NCI-H510A treated with DMSO at 0.1 percent for 48 hours (cell line): ENCODE data around the gene CLEC3B.
"Not testable (repeated sequence)": the region's sequence is repeated elsewhere in the genome, so short reads cannot be mapped to it uniquely, and the experiment has no call there.

ENCODE experiments used
- DNase-seq: peaks from one replicate; lab custom pipeline; 2025; lab: John Stamatoyannopoulos, UW

The CLEC3B gene

GRCh38 chr3:45026038-45026437, at the start of gene CLEC3B:
CLEC3B (plus strand) TSS chr3:45026303; CDS start chr3:45026363, 60 bp downstream.
- DNase-seq: no peak

- DNase-seq: no peak
Observed at GRCh38 chr3:44981220-44981619, 44.9 kb upstream of the CLEC3B start.

GRCh38 chr3:44981751-44982150, 44.4 kb upstream of the CLEC3B start:
- DNase-seq: no peak

GRCh38 chr3:44982817-44983216, 43.3 kb upstream of the CLEC3B start:
- DNase-seq: no peak

GRCh38 chr3:44983484-44983941, 42.6 kb upstream of the CLEC3B start:
- no peak for DNase-seq

GRCh38 chr3:44984335-44984734, 41.8 kb upstream of the CLEC3B start:
- DNase-seq: no peak

- not testable (repeated sequence) for DNase-seq
Observed at GRCh38 chr3:44986330-44986729, 39.8 kb upstream of the CLEC3B start.

- DNase-seq: no peak
Observed at GRCh38 chr3:44987332-44987731, 38.8 kb upstream of the CLEC3B start.

GRCh38 chr3:44988073-44988472, 38.0 kb upstream of the CLEC3B start:
- no peak for DNase-seq

GRCh38 chr3:44989141-44989540, 37.0 kb upstream of the CLEC3B start:
- DNase-seq: no peak

GRCh38 chr3:44989636-44990373, 36.3 kb upstream of the CLEC3B start:
- DNase-seq: no peak

GRCh38 chr3:44991326-44991725, 34.8 kb upstream of the CLEC3B start:
- no peak for DNase-seq

GRCh38 chr3:44992555-44993470, 33.3 kb upstream of the CLEC3B start:
- DNase-seq: no peak

GRCh38 chr3:44993471-44994205, 32.5 kb upstream of the CLEC3B start:
- no peak for DNase-seq

GRCh38 chr3:44995142-44995770, 30.8 kb upstream of the CLEC3B start:
- DNase-seq: no peak

GRCh38 chr3:44996556-44996969, 29.5 kb upstream of the CLEC3B start:
- no peak for DNase-seq

GRCh38 chr3:44999782-45000181, 26.3 kb upstream of the CLEC3B start:
- no peak for DNase-seq

GRCh38 chr3:45000823-45001222, 25.3 kb upstream of the CLEC3B start:
- no peak for DNase-seq

- DNase-seq: no peak
Observed at GRCh38 chr3:45001738-45002137, 24.4 kb upstream of the CLEC3B start.

- DNase-seq: no peak
Observed at GRCh38 chr3:45002139-45002660, 23.9 kb upstream of the CLEC3B start.

- no peak for DNase-seq
Observed at GRCh38 chr3:45002720-45003119, 23.4 kb upstream of the CLEC3B start.

GRCh38 chr3:45003406-45003805, 22.7 kb upstream of the CLEC3B start:
- no peak for DNase-seq
